Endothelial cell of umbilical vein (primary cell): Measurements from ENCODE around the gene AKAP13.

ENCODE experiments used
- MYC ChIP-seq: IDR thresholded peaks from one replicate; pipeline ENCODE4 v1.6.1; 2011; ENCODE audit warnings: mild to moderate bottlenecking, low read depth, low read length
- POLR2A ChIP-seq: IDR thresholded peaks from 2 replicates; pipeline ENCODE4 v1.6.1; 2012; ENCODE audit warnings: low read depth, mild to moderate bottlenecking, control low read depth, low read length
- TF ChIP-seq, protein P1 (sequence below), 2 donors: IDR thresholded peaks; 1 replicate in 1 of 2; 2 replicates in 1 of 2; pipeline ENCODE4 v1.5.1; 2011; ENCODE audit warnings: low read length in 2 of 2, mild to moderate bottlenecking in 2 of 2, moderate library complexity in 2 of 2, control low read depth in 1 of 2, inconsistent platforms in 1 of 2, low read depth in 1 of 2; ENCODE audit not compliant: insufficient read depth in 1 of 2; ENCODE audit errors: extremely low read depth in 1 of 2
- TF ChIP-seq, protein P2 (sequence below): IDR thresholded peaks from 2 replicates; pipeline ENCODE4 v1.6.1; 2011; ENCODE audit not compliant: insufficient read depth, insufficient read length

DNA sequence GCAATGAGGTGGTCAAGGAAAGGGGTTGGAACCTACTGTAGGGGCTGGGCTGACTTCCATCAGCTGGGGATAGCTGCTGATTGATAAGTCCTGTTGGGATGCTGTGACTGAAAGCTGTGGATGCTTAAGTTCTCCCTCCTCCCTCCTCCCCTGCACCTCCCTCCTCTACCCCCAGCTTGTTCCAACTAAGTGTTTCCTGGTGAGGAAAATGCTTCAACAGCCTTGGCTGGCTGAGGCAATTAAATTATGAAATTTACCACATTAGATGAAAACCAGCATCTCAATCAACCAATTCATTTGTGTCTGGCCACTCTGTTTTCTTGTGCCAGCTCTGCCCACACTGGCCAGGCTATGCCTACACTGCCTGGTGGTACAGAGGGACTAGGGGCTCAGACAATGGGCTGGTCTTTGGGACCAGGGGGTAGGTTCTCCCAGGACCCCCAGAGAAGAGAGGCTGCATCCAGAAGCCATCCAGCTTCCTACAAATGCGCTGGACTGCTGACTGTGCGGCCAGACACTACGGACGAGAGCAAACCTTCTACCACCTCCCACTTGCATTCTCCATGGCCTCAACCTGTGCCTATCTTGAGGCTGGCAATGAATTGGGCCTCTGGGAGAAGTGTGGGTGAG is 411.8 kb downstream of the AKAP13 start:
- TF ChIP-seq, protein P1, sequence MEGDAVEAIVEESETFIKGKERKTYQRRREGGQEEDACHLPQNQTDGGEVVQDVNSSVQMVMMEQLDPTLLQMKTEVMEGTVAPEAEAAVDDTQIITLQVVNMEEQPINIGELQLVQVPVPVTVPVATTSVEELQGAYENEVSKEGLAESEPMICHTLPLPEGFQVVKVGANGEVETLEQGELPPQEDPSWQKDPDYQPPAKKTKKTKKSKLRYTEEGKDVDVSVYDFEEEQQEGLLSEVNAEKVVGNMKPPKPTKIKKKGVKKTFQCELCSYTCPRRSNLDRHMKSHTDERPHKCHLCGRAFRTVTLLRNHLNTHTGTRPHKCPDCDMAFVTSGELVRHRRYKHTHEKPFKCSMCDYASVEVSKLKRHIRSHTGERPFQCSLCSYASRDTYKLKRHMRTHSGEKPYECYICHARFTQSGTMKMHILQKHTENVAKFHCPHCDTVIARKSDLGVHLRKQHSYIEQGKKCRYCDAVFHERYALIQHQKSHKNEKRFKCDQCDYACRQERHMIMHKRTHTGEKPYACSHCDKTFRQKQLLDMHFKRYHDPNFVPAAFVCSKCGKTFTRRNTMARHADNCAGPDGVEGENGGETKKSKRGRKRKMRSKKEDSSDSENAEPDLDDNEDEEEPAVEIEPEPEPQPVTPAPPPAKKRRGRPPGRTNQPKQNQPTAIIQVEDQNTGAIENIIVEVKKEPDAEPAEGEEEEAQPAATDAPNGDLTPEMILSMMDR (IDR thresholded peaks at IDR 0.05; ENCODE audit: extremely low read depth in 1 of 2, insufficient read depth in 1 of 2, low read depth in 1 of 2, low read length in 2 of 2): no peak
- TF ChIP-seq POLR2A: no peak
- TF ChIP-seq MYC: no peak
- TF ChIP-seq, protein P2, sequence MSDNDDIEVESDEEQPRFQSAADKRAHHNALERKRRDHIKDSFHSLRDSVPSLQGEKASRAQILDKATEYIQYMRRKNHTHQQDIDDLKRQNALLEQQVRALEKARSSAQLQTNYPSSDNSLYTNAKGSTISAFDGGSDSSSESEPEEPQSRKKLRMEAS: no peak
